B cell (primary cell): Measurements from ENCODE around the gene BTBD1. TPM values are rescaled to one million over a fixed set of nuclear protein-coding genes. Genes with fewer than 3 reads are reported as not detected.

ENCODE experiments used
- ATAC-seq: fragments of 200-7000 bp; cut with Tn5 transposase; one replicate; pipeline ENCODE4 v1.10.0; 2021; ENCODE audit warnings: low read depth, mild to moderate bottlenecking, moderate number of reproducible peaks, moderate library complexity
- CTCF ChIA-PET: fragments of 350-600 bp; sonication (Branson Sonifier 250); formaldehyde crosslinking; loops from one replicate; lab custom pipeline; 2021; ENCODE audit warnings: antibody characterized with exemption, inconsistent platforms; lab: Charles Lee
- POLR2A ChIA-PET: fragments of 350-600 bp; sonication (Branson Sonifier 250); formaldehyde crosslinking; loops from one replicate; lab custom pipeline; 2021; ENCODE audit warnings: antibody characterized with exemption; lab: Charles Lee
- DNase-seq: peaks from one replicate; pipeline ENCODE4 v3.0.0; 2013
- H2AFZ ChIP-seq: 2 replicates; pipeline ENCODE4 v1.6.1; 2012; ENCODE audit warnings: mild to moderate bottlenecking, low read depth, low read length; ENCODE audit not compliant: insufficient read depth, poor library complexity, severe bottlenecking
- H3K27ac ChIP-seq, 2 donors: 1 replicate in 1 of 2; 2 replicates in 1 of 2; pipeline ENCODE4 v1.5.1; 2012 to 2013; ENCODE audit warnings: low read length in 2 of 2, mild to moderate bottlenecking in 2 of 2, moderate library complexity in 1 of 2
- H3K27me3 ChIP-seq, 4 experiments: fragments of 200-600 bp in 1 of 4; sonication (generic) in 1 of 4; replicated peaks in 1 of 4; 1 replicate in 2 of 4; 2 replicates in 2 of 4; pipeline versions ENCODE4 v1.6.1 to v1.7.0; 2013 to 2016; ENCODE audit warnings: low read length in 3 of 4, mild to moderate bottlenecking in 2 of 4, mixed read lengths in 1 of 4, moderate library complexity in 1 of 4; ENCODE audit not compliant: insufficient read depth in 4 of 4, control insufficient read depth in 3 of 4; ENCODE audit errors: control extremely low read depth in 1 of 4
- H3K36me3 ChIP-seq, 2 experiments: replicated peaks in 1 of 2; 1 replicate in 1 of 2; 2 replicates in 1 of 2; pipeline versions ENCODE4 v1.6.1 to v1.7.1; 2013; ENCODE audit warnings: low read length in 1 of 2; ENCODE audit not compliant: insufficient read depth in 2 of 2, control insufficient read depth in 1 of 2; ENCODE audit errors: control extremely low read depth in 1 of 2, extremely low read depth in 1 of 2
- H3K4me1 ChIP-seq, 2 donors: fragments of 200-600 bp in 1 of 2; sonication (generic) in 1 of 2; 1 replicate in 1 of 2; 2 replicates in 1 of 2; pipeline versions ENCODE4 v1.5.1 to v1.6.1; 2013 to 2017; ENCODE audit warnings: low read length in 2 of 2; ENCODE audit not compliant: control insufficient read depth in 2 of 2, insufficient read depth in 2 of 2
- H3K4me2 ChIP-seq: replicated peaks from 2 replicates; pipeline ENCODE3; 2012; ENCODE audit warnings: mild to moderate bottlenecking, low read depth, low read length; ENCODE audit not compliant: poor library complexity, severe bottlenecking
- H3K4me3 ChIP-seq, 5 experiments: fragments of 200-600 bp in 1 of 5; sonication (generic) in 1 of 5; 1 replicate in 3 of 5; 2 replicates in 2 of 5; pipeline versions ENCODE4 v1.5.1 to v1.7.0; 2011 to 2016; ENCODE audit warnings: low read length in 4 of 5, mild to moderate bottlenecking in 4 of 5, low read depth in 2 of 5, control low read depth in 1 of 5, moderate library complexity in 1 of 5; ENCODE audit not compliant: insufficient read depth in 1 of 5; ENCODE audit errors: control extremely low read depth in 1 of 5, extremely low read depth in 1 of 5
- H3K79me2 ChIP-seq: fragments of 200-600 bp; sonication (generic); one replicate; pipeline ENCODE4 v1.6.0; 2016; ENCODE audit warnings: low read length; ENCODE audit not compliant: control insufficient read depth, insufficient read depth
- H3K9ac ChIP-seq: fragments of 200-600 bp; sonication (generic); 2 replicates; pipeline ENCODE4 v1.6.1; 2017; ENCODE audit warnings: mild to moderate bottlenecking, low read length, moderate library complexity
- H3K9me3 ChIP-seq, 3 donors: one replicate each; pipeline versions ENCODE4 v1.6.1 to v1.7.1; 2013; ENCODE audit warnings: low read length in 2 of 3; ENCODE audit not compliant: control insufficient read depth in 2 of 3, insufficient read depth in 1 of 3; ENCODE audit errors: control extremely low read depth in 1 of 3
- H4K20me1 ChIP-seq: 2 replicates; pipeline ENCODE4 v1.6.0; 2012; ENCODE audit warnings: mild to moderate bottlenecking, low read length; ENCODE audit not compliant: insufficient read depth, control insufficient read depth, poor library complexity, severe bottlenecking
- H3K27ac Mint-ChIP-seq: one replicate; pipeline ENCODE4 v1.8.0; 2021; ENCODE audit warnings: mixed read lengths
- H3K27me3 Mint-ChIP-seq: one replicate; pipeline ENCODE4 v1.8.0; 2021; ENCODE audit warnings: mixed read lengths
- H3K4me1 Mint-ChIP-seq: one replicate; pipeline ENCODE4 v1.8.0; 2021; ENCODE audit warnings: mixed read lengths
- H3K4me3 Mint-ChIP-seq: one replicate; pipeline ENCODE4 v1.8.0; 2021; ENCODE audit warnings: mixed read lengths
- H3K9me3 Mint-ChIP-seq: one replicate; pipeline ENCODE4 v1.8.0; 2022; ENCODE audit warnings: mixed read lengths; ENCODE audit not compliant: insufficient read depth
- EZH2 ChIP-seq: IDR thresholded peaks from 2 replicates; pipeline ENCODE4 v1.6.1; 2012; ENCODE audit warnings: borderline replicate concordance, low read depth, mild to moderate bottlenecking, moderate library complexity, low read length; ENCODE audit not compliant: insufficient read depth, poor library complexity, severe bottlenecking
- WGBS: methylation state at CpG from one replicate; pipeline ENCODE4 v1.1.5; 2013; ENCODE audit warnings: missing lambda C conversion rate; ENCODE audit not compliant: insufficient coverage; 5-methylcytosine and 5-hydroxymethylcytosine counted together
- intact Hi-C: fragments of 100-400 bp; cut with micrococcal nuclease; formaldehyde crosslinking; loops from one replicate; pipeline ENCODE4 v1.10.0; 2022
- polyA plus RNA-seq: library from polyadenylated mRNA; depleted of rRNA; stranded (reverse); fragments of >200 nt; gene quantifications from 2 replicates; pipeline ENCODE4 v1.2.3, GENCODE V29; 2012
- total RNA-seq, 2 donors: library from RNA; stranded (reverse); fragments of 120-200 nt in 1 of 2; gene quantifications; 1 replicate in 1 of 2; 2 replicates in 1 of 2; pipeline versions ENCODE4 v1.2.3 to v1.2.4, GENCODE V29; 2013 to 2022
- TF ChIP-seq, protein P1 (sequence below): fragments of 200-600 bp; IDR thresholded peaks from one replicate; pipeline ENCODE4 v1.8.0; 2022; ENCODE audit warnings: antibody characterized with exemption, mild to moderate bottlenecking

BTBD1 gene
- total and polyA plus RNA-seq, 2 donors (not counting 1 experiment from before 2014, with no cell fraction given), result 20.7 to 47.5 TPM

DNA sequence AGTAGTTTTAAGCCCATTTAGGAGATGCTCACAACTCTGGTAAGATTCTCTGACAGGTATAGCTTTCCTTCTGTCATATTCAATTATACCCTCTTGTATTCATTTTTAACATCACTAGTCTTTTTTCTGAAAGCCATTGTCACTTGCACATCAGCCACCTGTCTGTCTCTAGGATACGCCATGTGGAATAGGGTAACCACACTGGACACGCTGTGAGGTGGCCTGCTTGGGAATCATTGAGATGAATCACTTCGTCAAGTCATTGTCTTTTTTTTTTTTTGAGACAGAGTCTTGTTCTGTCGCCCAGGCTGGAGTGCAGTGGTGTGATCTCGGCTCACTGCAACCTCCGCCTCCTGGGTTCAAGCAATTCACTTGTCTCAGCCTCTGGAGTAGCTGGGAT, 47.8 kb upstream of the BTBD1 start:
- no peaks in the 10 kb centered on the region for H4K20me1 ChIP-seq
- no peak overlapping the region for H2AFZ ChIP-seq
- POLR2A ChIA-PET, result no interaction called here
- H3K9ac ChIP-seq, result no peak overlapping the region
- CTCF ChIA-PET, result no interaction called here
- no peaks in the 10 kb centered on the region for H3K9me3 ChIP-seq
- no peak for TF ChIP-seq EZH2
- TF ChIP-seq, protein P1, sequence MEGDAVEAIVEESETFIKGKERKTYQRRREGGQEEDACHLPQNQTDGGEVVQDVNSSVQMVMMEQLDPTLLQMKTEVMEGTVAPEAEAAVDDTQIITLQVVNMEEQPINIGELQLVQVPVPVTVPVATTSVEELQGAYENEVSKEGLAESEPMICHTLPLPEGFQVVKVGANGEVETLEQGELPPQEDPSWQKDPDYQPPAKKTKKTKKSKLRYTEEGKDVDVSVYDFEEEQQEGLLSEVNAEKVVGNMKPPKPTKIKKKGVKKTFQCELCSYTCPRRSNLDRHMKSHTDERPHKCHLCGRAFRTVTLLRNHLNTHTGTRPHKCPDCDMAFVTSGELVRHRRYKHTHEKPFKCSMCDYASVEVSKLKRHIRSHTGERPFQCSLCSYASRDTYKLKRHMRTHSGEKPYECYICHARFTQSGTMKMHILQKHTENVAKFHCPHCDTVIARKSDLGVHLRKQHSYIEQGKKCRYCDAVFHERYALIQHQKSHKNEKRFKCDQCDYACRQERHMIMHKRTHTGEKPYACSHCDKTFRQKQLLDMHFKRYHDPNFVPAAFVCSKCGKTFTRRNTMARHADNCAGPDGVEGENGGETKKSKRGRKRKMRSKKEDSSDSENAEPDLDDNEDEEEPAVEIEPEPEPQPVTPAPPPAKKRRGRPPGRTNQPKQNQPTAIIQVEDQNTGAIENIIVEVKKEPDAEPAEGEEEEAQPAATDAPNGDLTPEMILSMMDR, result no peak
- DNase-seq (no peak), ATAC-seq (no peak)
- no peak overlapping the region for H3K27ac ChIP-seq
- 97% methylated on average over 3 of the region's 6 CpGs for WGBS
- no peak overlapping the region for H3K4me2 ChIP-seq
- H3K4me3 ChIP-seq, result no peak overlapping the region
- intact Hi-C loops, result no loop called here
- H3K4me1 Mint-ChIP-seq, result peaks cover 2% of the 10 kb centered on the region
- no peak overlapping the region for H3K27ac Mint-ChIP-seq
- H3K4me3 Mint-ChIP-seq, result no peak overlapping the region
- H3K4me1 ChIP-seq, result no peaks in the 10 kb centered on the region
- H3K79me2 ChIP-seq, result no peaks in the 10 kb centered on the region
- H3K27me3 ChIP-seq, result no peaks in the 10 kb centered on the region
- no peaks in the 10 kb centered on the region for H3K36me3 ChIP-seq
- no peaks in the 10 kb centered on the region for H3K9me3 Mint-ChIP-seq
- peaks cover 8% of the 10 kb centered on the region for H3K27me3 Mint-ChIP-seq

DNA sequence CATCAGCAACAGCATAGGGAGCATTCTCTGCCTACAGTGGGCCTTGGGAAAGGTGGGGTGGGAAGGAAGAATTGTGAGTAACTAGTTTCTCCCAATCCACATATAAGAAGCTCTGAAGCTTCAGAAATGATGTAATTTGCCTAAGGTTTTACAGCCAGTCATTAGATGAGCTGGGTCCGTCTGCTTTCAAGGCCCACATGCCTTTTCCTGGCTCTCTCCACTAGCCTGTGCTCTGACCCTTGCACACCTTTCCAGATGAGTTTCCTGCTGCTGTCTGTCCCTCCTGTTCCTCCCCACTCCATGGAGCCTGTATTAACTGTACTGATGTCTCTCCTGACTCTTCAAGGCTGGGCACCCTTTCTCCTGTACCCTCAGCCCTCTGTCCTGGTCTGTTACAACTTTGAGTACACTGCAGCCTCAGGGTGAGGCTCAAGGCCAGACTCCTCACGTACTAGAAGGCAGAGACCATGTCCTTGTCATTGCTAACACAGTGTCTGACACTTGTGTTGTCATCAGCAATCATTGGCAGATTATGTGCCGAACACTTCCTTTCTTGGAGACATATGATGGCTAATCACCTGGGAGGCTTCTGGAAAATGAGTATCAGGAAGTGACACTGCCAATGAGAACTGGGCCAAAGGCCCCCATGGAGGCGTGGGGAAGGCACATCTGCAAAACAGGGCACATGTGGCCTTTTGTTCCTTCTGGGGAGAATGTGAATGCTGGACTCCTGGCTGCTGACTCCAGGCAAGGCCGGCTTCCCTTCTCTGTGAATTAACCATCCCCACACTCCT, 47.0 kb upstream of the BTBD1 start:
- Histone ChIP-seq H3K36me3 (no peaks in the 10 kb centered on the region), H3K4me3 (no peak overlapping the region), H3K4me2 (no peak overlapping the region), H3K9ac (no peak overlapping the region), H3K4me1 (peaks cover under 1 to 3% of the 10 kb centered on the region in 2 donors), H2AFZ (no peak overlapping the region), H3K27ac (no peak overlapping the region), H3K9me3 (no peaks in the 10 kb centered on the region), H3K27me3 (no peaks in the 10 kb centered on the region), H3K79me2 (no peaks in the 10 kb centered on the region), H4K20me1 (no peaks in the 10 kb centered on the region)
- ChIA-PET POLR2A (no interaction called here), CTCF (no interaction called here)
- no peak for TF ChIP-seq EZH2
- TF ChIP-seq, protein P1, result no peak
- no peak overlapping the region for H3K27ac Mint-ChIP-seq
- H3K27me3 Mint-ChIP-seq, result peaks cover 12% of the 10 kb centered on the region
- DNase-seq (no peak), ATAC-seq (no peak)
- no peaks in the 10 kb centered on the region for H3K9me3 Mint-ChIP-seq
- intact Hi-C loops, result no loop called here
- no peak overlapping the region for H3K4me3 Mint-ChIP-seq
- WGBS, result 96% methylated on average over 5 of the region's 5 CpGs
- peaks cover 7% of the 10 kb centered on the region for H3K4me1 Mint-ChIP-seq
